ENCODE measurements around the gene SOX5.
"Not testable (repeated sequence)": the region's sequence is repeated elsewhere in the genome, so short reads cannot be mapped to it uniquely, and the experiment has no call there.

Gene SOX5

DNA sequence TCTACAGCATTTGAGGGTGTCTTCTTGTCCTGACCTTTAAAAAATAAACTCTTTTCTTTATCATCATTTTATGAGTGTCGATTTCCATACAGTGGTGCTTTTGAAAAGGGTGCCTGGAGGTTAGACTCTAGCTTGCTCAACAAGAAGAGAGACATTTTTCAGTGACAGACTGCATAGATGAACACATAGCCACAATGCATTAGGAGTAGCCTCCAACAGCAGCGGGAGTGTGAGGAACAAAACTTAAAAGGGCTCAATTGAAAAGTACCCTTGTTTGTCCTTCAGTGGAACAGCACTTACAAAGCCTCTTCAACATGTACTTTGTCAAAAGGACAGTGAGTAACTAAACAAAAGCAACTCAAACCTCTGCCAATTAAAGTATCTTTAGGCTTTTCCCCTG, 119.3 kb downstream of the SOX5 start:
- no peak for DNase-seq

DNA sequence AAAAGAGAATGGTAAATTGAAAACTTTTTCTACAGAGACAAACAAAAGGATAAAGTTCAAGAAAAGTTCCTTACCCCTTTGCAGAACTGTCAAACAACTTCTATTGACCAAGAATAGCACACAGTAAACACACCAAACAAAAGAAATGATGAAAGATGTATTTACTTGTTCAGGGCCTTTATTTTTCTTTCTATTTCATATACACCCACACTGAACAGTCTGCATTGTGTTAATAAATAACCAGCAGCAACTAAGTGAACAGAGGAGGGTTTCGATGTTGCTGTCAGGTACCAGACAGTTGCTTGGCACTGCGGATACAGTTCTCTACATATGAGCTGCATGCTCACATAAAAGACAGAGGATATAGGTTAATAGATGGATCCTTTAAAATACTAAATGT, 122.1 kb downstream of the SOX5 start:
- DNase-seq = no peak

DNA sequence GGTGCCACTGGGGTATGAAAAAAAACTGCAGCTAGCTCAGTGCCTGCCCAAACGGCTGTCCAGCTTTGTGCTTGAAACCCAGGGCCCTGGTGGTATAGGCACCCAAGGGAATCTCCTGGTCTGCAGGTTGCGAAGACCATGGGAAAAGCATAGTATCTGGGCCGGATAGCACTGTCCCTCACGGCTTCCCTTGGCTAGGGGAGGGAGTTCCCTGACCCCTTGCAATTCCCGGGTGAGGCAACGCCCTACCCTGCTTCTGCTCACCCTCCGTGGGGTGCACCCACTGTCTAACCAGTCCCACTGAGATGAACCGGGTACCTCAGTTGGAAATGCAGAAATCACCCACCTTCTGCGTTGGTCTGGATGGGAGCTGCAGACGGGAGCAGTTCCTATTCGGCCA, 124.3 kb downstream of the SOX5 start:
- not testable (repeated sequence) for DNase-seq

DNA sequence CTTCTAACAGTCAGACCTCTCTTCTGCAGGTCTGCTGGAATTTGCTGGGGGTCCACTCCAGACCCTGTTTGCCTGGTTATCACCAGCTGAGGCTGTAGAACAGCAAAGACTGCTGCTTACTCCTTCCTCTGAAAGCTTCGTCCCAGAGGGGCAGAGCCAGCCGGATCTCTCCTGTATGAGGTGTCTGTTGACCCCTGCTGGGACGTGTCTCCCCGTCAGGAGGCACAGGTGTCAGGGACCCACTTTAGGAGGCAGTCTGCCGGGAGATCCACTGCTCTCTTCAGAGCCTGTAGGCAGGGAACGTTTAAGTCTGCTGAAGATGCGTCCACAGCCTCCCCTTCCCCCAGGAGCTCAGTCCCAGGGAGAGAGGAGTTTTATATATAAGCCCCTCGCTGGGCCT, 125.1 kb downstream of the SOX5 start:
- no peak for DNase-seq

DNA sequence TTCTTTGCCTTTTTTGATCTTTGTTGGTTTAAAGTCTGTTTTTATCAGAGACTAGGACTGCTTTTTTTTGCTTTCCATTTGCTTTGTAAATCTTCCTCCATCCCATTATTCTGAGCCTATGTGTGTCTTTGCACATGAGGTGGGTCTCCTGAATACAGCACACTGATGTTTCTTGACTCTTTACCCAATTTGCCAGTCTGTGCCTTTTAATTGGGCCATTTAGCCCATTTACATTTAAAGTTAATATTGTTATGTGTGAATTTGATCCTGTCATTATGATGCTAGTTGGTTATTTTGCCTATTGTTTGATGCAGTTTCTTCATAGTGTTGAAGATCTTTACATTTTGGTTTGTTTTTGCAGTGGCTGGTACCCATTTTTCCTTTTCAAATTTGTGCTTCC, 126.6 kb downstream of the SOX5 start:
- not testable (repeated sequence) for DNase-seq

DNA sequence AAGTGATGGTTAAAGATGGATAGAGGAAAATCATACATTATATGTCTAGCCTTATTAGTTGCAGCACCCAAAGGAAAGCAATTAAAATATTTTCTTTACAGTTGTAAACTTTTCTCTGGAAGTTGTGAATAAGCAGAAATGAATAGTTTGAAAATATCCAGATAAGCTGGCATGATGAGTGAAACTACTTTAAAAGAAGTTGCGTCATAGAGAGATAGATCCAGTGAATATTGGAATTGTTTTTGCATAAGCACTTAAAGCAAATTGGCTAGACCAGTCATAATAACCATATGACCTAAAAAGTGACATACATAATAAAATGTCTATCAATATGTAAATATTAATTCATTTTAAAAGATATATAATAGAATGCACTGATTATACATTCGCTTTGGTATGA, 132.1 kb downstream of the SOX5 start:
- no peak for DNase-seq

DNA sequence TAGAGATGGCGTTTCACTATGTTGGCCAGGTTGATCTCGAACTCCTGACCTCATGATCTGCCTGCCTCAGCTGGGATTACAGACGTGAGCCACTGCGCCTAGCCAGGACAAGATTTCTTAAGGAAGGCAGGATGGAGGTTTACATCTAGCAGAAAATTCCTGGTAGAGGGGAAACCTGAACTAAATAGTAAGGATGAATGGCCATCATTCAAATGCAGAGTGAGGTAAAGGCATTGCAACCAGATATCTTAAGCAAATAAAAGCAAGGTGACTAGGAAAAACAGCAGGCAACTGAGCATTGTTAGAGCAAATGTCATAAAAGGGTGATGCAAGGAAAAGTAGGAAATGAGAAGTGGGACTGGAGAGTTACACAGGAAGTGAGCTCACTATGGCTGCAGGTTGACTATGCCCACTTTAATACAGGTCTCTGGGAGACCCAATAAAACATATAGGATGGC, 133.0 kb downstream of the SOX5 start:
- DNase-seq = no peak

DNA sequence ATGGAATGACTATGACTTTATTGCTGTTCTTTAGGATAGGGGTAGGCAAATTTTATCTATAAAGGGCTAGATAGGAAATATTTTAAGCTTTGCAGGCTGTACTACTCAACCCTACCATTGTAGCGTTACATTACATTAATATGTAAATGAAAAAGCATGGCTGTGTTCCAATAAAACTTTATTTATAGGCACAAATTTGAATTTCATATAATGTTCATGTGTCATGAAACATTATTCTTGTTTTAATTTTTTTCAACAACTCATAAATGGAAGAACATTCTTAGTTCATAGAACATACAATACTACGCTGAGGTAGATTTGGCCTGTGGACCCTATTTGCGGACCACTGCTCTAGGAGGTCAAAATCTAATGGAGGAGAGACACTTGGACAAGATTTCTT, 133.7 kb downstream of the SOX5 start:
- DNase-seq = no peak

DNA sequence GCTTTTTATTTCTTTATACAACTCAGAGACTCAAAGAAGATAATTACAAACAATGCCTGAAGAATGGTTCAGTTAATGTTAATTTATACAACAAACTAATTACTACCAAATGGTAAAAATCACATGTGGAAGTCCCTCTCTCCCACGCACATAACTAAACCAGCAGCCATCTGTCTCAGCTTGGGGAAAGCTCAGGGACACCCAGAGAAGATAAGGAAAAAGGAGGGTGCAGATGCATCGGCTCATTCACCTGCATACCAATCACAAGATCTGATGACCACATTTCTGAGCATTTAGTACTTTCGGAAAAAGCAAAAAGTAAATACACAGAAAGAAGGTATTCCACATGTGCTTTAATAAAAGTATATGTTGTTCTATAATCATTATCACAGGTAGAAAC, 136.3 kb downstream of the SOX5 start:
- DNase-seq = no peak

DNA sequence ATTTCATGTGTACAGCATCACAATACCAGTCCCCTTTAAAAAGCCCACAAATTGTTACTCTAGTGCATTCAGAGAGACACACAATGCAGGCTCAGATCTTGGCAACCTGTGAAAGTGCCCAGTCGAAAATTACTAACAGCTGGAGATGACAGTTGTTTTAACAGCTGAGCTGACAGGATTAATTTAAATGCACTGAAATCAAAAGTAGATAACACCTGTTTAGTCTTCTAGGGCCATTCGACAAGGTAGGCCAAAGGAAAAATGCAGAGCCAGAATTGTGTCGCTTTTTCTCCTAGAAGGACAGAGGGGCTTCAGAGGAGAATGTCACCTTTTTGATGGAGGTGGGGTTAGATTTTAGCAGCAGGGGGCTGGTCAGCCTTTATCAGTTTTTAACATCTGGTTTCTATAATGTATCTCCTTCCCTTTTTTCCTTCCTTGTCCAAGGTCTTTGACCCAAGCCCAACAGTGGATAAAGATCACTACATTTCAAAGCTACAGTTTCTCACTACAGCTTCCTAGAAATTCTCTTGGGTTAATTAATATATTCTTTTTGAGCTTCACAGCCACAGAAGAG, 139.1 kb downstream of the SOX5 start:
- no peak for DNase-seq

DNA sequence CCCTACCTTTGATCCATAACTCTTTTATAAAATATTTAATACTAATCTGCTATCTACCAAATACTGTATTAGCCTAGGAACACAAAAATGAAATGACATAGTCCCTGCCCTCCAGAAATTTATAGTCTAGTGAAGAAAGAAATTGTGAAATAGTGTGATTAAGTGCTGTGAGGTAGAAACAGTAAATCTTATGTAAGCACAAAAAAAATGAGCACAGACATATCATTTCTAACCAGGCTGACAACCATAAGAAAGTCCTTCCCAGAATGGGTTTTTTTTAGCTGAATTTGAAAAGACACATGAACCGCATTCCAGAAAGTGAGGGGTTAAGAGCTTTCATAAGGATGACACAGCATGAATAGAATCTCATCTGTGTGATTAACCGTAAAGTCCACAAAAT, 145.9 kb downstream of the SOX5 start:
- DNase-seq = no peak

DNA sequence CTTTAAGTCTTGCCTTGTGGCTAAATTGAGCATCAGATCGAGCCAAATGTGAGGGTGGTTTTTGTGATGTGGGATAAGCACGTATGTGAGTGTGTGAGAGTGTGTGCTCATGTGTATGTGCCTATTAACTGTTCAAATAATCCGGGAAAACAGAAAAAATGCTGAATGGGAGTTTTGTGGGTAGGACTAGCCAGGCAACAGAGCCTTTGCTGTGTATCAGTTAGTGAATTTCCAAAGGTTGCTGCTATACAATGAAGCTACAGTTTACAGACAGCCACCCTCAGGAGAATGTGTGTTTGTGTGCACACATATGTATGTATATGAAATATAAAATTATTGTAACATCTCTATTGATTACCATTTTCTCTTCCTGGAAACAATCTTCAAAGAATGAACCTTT, 154.0 kb downstream of the SOX5 start:
- DNase-seq = no peak

DNA sequence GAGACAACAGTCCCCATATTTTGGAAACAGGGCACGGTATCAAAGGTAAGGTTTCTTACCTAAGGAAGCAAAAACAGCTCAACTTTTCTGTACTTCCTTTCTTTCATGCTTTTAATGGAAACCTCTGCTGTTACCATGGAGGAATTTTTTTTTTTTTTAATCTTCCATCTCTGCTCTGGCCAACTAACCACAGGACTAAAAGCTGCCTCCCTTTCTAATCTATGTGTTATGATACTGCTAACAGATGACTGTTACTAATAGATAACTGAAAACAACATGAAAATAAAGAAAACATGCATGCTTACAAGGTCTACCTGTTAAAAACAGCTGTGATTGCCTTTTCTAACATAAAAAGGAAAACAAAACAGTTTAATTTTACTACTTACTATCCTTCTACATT, 168.4 kb downstream of the SOX5 start:
- no peak for DNase-seq

DNA sequence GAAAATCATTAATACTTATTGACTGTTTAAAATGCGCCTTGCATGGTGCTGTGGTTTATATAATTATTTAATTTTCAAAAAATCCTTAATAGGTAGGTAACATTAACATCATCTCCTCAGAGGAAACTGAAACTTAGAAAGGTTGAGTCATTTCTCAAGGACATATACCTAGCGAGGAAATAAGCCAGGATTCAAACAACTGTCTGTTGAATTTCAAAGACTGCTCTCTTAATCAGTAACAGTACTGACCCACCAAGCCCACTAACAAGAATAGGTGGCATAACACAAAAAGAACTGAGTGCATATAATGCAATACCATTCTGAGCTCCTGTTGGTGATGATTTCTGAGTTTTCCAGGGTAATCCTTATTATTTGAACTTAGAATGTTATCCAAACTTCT, 174.3 kb downstream of the SOX5 start:
- DNase-seq = no peak

DNA sequence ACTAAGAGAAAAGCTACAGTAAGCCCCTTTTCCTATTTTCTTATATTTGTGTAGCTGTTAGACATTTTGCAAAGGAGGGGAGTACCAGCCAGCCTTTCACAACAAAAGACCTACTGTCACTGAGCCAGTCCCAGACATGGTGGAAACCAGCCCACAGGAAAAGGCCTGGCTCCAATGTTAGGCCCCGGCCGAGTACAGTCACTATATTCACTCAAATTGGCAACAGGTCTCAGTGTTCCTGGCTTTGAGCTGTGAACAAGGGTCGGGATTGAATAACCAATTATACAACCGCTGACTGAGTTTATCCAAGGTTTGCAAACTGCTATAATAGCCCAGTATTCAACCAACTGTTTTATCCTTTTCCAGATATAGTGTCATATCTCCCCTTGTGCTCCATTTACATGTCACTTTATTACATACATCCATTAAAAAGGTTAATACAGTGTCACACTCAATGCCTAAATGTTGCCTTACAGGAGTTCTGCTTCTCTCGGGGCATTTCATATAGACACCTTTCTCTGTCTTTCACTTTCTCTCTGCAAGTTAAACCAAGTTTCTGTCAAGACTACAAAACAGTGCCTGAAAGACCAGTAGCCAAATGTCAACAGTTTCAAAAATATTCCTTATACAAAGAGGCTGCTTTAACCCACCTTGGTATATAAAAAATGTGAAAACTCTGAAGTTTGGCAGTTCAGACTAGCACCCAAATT, 178.1 kb downstream of the SOX5 start:
- no peak for DNase-seq

DNA sequence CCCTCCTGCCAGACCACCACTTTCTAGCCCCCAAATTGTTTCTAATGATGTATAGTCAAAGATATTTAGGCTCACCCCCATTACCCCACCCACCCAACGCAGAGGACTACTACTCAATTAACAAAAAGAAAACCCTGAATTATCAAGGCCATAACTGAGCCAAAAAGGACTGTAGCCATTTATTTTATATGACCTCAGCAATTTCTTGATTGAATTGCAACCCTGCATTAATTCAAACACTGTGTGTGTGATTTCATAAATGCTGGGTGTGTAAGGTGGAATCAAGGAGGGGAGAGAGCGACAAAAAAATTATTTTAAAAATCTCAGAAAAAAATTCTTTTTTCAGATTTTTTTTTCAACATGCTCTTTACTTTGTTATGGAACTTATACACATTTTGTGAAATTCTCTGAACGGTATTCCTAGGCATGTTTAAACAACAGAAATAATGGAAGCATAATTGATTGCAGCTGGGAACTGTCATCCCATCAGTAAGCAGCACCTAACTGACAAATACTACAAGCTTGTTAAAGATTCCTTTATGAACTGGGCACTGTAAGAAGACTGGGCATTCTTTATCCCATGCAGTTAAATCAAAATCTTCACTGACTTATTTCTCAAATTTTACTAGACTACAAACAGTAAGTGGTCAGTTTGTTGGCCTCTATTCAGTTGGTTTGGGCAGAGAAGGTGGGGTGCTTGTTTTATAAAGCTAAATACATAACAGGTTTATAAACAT, 179.1 kb downstream of the SOX5 start:
- no peak for DNase-seq

DNA sequence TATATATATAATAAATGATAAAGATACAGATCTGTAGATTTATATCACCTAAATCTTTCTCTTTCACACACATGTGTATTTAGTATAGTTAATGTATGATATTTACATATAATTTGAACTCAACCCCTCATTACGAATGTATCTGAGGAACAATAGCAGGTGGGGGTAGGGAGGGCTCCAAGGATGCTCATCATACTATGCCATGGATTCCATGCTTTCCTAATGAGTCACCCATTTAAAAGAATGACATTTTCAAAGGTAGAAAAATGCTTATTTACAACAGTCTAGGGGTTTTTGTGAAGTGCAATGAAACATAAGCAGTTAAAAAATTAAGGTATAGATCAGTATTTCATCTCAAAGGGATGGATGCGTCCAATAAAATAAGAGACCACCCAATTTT, 181.6 kb downstream of the SOX5 start:
- DNase-seq = no peak

DNA sequence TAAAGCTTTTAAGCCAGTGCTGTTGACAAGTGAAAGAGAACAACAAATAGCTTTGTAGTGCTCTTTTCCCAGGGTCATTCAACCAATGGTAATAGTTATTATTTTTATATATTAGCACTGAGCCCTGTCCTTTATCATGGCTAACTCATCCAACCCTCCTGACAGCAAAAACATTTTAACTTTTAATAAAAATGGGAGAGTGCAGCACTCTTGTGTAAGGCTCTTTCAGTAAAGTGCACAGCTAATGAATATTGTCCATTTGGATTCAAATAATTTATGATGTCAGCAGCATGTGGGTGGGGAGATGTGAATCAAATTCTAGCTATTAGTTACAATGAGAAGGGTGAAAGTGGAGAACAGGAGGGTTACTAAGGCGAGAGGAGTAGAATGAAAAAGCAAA, 185.7 kb downstream of the SOX5 start:
- no peak for DNase-seq

DNA sequence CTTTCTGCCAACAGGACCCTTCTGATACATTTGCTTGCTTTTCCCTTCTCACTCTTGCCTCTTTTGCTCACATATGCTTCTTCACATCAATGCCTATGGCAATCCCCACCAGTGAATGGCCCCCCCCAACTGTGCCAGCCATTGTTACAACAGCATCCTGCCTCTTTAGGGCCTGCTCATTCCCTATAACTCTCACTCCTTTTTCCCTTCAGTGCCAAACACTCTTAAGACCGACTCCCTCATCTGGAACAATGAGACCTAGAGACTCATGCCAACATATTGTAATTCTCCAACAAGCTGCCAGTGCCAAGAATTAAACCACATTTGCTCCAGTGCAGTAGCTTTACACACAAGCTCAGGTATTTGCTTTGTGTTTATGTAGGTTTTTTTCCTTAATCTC, 189.0 kb downstream of the SOX5 start:
- DNase-seq = no peak

DNA sequence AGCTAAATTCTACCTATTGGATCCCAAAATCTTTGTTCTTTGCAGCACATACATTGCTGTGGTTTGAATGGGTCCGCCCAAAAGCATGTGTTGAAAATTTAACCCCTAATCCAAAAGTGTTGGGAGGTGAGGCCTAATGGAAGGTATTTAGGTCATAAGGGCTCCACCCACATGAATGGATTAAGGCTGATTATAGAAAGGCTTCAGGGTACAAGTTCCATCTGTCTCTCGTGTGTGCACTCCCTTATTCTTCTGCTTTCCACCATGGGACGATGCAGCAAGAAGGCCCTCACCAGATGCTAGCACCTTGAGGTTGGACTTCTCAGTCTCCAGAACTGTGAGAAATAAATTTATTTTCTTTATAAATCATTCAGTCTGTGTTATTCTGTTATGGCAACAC, 190.9 kb downstream of the SOX5 start:
- DNase-seq = no peak

DNA sequence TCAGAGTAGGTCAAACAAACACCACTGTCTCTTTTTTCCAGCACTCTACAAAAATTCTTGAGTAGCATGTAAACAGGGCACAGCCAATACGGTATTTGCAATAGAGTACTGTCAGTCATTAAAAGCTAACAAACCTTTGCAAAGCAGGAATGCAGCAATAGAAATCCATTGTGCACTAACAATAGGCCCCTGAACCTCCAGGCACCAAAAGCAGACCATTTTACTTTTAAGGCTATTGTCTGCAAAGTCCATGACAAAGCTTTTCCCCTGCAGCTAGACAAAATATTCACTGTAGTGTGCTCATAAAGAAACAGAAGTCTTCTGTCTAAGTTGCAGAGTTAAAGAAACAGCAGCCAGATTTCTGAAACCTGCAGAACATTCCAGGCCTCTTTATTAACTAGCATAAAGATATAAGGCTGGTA, 191.9 kb downstream of the SOX5 start:
- DNase-seq = no peak

DNA sequence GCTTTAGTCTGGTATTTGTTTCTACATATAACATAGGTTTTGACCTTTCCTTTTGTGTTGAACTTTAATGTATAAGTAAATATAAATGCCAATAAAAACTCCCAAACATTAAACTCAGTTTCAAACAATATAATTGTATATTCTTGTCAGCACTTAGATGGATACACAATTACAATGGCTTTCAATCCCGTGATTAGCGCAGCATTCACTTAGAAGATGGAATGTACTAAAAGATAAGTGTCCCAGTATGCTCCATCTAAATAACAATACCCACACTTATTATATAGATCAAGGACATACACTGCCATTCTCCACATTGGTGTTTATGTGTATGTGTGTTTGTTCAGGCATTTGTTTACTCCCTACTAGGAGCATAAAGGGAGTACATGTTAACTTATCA, 193.1 kb downstream of the SOX5 start:
- no peak for DNase-seq

DNA sequence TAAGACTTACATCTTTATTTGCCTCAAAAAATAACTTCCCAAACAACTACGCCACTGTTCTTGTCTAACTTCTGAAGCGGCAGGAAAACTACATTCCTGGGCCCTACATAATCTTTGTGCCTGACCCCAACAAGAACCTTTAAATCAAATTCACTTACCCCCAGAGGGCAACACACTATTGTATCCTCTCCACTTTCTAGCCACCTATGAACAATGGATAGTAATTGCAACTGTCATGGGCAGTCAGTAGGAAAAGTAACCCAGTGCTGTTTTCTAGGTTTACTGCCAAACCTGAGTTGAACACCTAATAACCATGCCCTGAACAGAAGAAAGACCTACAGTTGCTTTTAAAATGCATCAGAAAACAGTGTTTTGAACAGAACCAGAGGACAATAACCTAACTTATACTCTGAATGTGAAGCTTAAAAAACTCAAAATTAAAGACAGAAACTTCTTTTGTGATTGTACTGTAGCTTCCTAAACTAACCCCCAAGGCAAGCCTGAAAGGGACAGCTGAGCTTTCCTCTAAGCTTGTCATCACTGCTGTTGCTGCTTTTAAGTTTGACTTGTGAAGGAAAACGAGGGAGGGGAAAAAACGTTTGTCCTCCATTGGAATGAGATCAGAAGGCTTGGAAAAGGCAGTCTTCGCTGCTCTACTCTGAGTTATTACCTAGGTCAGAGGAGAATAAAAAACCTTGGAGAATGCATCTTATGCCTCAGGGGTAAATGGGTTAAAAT, 195.7 kb downstream of the SOX5 start:
- no peak for DNase-seq

DNA sequence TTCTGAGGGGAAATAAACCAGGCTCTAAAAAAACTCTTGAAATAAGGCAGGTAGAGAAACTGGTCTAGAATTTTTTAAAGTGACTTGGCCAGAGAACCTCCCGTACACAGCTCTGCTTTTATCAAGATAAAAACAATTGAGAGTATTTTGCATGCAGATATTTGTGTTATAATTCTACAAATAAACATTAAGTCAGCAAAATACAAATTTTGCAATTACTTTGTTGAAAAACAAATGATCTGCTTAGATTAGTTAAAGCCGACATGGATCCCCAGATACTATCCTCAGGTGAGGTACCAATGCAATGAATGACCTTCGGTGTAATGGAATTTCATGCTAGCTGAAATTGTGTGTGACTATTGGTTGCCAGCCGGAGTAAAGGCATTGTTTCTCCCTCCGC, 197.2 kb downstream of the SOX5 start:
- no peak for DNase-seq
